Astrocyte of the cerebellum (primary cell): ENCODE measurements around the gene ATP6V0B.

Source experiments
- DNase-seq: peaks from one replicate; pipeline ENCODE4 v3.0.0-alpha.2; 2011; ENCODE audit warnings: low read depth
- H3K4me3 ChIP-seq: 2 replicates; pipeline ENCODE4 v1.5.1; 2011; ENCODE audit warnings: mild to moderate bottlenecking, low read depth, low read length, moderate library complexity
- in situ Hi-C: cut with HindIII; loops from 2 replicates; pipeline ENCODE4 v1.10.0; 2017; ENCODE audit warnings: low sequenced_read_pairs
- TF ChIP-seq, protein P1 (sequence below): IDR thresholded peaks from 2 replicates; pipeline ENCODE4 v1.5.1; 2012; ENCODE audit warnings: low read length, low read depth, moderate library complexity, mild to moderate bottlenecking; ENCODE audit errors: missing control alignments

ATP6V0B gene

DNA sequence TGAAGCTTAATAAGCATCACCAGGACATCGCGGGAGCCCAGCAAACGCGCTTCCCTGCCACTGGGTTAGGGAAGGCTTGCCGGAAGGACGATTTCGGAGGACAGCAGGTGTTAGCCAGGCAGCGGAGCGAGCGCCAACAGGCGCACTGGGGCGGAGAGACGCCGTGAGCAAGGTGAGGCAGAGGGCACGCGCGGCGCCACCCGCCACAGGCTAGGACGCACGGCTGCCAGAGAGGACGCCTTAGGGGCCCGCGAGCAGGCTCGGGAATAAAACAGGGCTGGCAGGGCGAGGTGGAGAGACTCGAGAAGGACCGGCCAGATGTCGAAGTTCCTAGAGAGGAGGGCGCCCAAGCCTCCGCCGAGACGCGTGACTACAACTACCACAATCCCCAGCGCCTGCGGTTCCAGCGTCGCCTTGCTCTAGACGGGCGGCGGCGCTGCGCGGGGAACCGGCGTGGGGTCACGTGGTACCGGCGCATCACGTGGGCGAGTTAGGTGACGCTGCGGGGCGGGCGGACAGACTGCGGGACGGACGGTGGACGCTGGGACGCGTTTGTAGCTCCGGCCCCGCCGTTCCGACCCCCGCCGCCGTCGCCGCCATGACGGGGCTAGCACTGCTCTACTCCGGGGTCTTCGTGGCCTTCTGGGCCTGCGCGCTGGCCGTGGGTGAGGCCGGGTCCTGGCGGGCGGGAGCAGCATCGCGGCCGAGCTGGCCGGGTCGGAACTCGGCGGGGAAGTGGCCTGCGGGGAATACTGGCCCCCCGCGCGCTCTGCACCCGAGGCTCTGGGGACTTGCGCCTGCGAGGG lies at the start of gene ATP6V0B:
Gene ATP6V0B, plus strand, starts transcription at position 518 of the 806 bp plus-strand sequence. Its CDS starts 81 bp downstream, at position 599.
- TF ChIP-seq, protein P1, sequence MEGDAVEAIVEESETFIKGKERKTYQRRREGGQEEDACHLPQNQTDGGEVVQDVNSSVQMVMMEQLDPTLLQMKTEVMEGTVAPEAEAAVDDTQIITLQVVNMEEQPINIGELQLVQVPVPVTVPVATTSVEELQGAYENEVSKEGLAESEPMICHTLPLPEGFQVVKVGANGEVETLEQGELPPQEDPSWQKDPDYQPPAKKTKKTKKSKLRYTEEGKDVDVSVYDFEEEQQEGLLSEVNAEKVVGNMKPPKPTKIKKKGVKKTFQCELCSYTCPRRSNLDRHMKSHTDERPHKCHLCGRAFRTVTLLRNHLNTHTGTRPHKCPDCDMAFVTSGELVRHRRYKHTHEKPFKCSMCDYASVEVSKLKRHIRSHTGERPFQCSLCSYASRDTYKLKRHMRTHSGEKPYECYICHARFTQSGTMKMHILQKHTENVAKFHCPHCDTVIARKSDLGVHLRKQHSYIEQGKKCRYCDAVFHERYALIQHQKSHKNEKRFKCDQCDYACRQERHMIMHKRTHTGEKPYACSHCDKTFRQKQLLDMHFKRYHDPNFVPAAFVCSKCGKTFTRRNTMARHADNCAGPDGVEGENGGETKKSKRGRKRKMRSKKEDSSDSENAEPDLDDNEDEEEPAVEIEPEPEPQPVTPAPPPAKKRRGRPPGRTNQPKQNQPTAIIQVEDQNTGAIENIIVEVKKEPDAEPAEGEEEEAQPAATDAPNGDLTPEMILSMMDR, result no peak
- in situ Hi-C loops, result loop anchor here (5.0 to 10.0 kb wide), 2 partner anchors 50 to 207 kb away; no protein-coding TSS in a partner anchor
- peak; percentile 80 for DNase-seq
- peak within 1 kb of the TSS; percentile 95 for H3K4me3 ChIP-seq

DNA sequence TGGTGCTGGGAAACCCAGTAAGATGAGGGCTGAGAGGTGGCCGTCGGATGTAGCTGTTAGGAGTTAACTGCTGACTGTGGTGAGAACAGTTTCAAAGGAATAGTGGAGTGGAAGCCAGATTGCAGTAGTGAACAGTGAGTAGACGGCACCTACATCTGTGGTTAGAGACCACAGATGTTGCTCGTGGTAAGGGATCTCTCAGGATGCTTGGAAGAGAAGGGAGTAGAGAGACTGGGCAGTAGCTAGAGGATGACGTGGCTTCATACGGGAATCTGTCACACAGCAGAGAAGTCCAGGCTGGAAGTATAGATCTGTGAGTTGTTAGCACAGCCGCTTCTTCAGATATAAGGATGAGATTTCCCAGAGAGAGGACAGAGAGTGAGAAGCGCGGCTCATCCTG lies 48.9 kb upstream of the ATP6V0B start:
- H3K4me3 ChIP-seq, result no peak overlapping the region
- in situ Hi-C loops, result no loop called here
- DNase-seq, result no peak
- TF ChIP-seq, protein P1, result no peak

DNA sequence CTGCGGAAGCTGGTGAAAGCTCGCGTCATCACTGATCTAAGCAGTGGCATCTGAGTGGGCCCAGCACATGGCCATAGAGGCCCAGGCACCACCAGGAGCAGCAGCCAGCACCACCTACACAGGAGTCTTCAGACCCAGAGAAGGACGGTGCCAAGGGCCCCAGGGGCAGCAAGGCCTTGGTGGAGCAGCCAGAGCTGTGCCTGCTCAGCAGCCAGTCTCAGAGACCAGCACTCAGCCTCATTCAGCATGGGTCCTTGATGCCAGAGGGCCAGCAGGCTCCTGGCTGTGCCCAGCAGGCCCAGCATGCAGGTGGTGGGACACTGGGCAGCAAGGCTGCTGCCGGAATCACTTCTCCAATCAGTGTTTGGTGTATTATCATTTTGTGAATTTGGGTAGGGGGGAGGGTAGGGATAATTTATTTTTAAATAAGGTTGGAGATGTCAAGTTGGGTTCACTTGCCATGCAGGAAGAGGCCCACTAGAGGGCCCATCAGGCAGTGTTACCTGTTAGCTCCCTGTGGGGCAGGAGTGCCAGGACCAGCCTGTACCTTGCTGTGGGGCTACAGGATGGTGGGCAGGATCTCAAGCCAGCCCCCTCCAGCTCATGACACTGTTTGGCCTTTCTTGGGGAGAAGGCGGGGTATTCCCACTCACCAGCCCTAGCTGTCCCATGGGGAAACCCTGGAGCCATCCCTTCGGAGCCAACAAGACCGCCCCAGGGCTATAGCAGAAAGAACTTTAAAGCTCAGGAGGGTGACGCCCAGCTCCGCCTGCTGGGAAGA lies 44.4 kb upstream of the ATP6V0B start:
- in situ Hi-C loops, result no loop called here
- H3K4me3 ChIP-seq, result no peak overlapping the region
- DNase-seq, result no peak
- TF ChIP-seq, protein P1, result peak; percentile 39

DNA sequence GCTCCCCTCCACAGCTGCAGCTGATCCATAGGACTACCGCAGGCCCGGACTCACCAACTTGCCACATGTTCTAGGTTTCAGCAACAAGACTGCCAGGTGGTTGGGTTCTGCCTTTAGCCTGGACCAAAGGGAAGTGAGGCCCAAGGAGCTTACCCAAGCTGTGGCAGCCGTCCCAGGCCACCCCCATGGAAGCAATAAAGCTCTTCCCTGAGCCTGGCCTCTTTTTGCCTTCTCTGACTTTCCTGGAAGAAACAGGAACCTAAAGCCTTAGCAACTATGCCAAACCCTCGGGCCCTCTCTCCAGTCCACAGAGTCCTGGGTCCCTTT lies 43.8 kb upstream of the ATP6V0B start:
- DNase-seq, result no peak
- in situ Hi-C loops, result no loop called here
- H3K4me3 ChIP-seq, result no peak overlapping the region
- TF ChIP-seq, protein P1, result no peak

DNA sequence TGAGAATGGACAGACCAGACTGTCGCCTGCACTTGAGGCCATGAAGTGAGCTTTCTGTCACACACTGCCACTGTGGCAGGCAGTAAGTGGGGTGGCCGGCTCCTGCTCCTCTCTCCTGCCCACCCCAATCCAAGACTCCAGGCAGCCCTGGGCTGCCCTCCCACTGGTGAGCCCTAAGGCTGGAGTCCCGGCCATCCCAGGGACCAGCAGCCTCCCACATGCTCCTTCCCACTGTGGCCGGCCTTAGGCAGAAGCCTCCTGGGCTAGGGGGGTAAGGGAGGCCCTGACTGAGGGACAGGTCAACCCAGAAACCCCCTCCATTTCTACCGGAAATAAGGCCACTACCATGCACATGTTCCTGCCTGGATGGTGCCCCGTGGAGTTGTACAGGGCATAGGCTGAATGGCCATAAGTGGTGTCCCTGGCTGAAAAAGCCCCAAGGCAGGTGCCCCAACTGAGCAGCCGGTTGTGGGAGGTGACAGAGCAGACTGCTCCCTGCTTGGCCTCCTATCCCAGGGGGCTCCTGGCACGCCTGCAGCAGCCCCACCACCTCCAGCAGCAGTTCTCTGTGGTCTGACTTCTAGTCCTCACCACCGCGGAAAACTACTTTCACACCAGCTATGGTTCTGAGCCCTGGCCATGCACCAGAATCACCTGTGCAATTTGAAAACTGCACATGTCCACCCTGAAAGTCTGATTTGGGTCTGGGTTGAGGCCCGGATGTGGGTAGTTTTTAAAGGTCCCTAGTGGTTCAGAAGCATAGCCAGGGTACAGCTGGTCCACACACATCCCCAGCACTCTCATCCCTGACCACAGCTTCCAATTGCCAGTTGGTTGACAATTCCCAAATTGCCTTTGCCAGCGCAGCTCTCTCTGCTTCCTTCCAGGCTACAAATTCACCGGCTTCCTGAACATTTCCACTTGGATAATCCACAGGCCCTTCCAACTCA lies 42.8 kb upstream of the ATP6V0B start:
- no peak overlapping the region for H3K4me3 ChIP-seq
- DNase-seq, result no peak
- in situ Hi-C loops, result no loop called here
- TF ChIP-seq, protein P1, result no peak
